RWPE1 (cell line): ENCODE results near the gene GSG1L2.

Source experiments
- CTCF ChIA-PET: fragments of 350-600 bp; sonication (Branson Sonifier 250); formaldehyde crosslinking; extraction: SDS; loops from one replicate; lab custom pipeline; 2021; lab: Yijun Ruan, JAX
- POLR2A ChIA-PET: fragments of 400-600 bp; formaldehyde crosslinking; extraction: SDS; loops from one replicate; lab custom pipeline; 2020; ENCODE audit warnings: antibody characterized with exemption; ENCODE audit not compliant: low non-redundant PET; lab: Yijun Ruan, JAX
- DNase-seq: peaks from one replicate; pipeline ENCODE4 v3.0.0; 2012; ENCODE audit warnings: low spot score
- H3K27ac ChIP-seq: fragments of 450-650 bp; 2 replicates; pipeline ENCODE4 v1.5.1; 2017
- CTCF ChIP-seq: fragments of 450-650 bp; conservative IDR thresholded peaks from 2 replicates; pipeline ENCODE4 v1.5.1; 2017; ENCODE audit warnings: low read depth, mild to moderate bottlenecking

Gene GSG1L2

GRCh38 chr17:9859781-9860180 is 37.9 kb upstream of the GSG1L2 start:
- DNase-seq: no peak
- no peak for TF ChIP-seq CTCF
- POLR2A ChIA-PET: no interaction called here
- CTCF ChIA-PET: no interaction called here
- no peak overlapping the region for H3K27ac ChIP-seq

GRCh38 chr17:9855036-9855435 is 33.2 kb upstream of the GSG1L2 start:
- ChIA-PET CTCF (no interaction called here), POLR2A (no interaction called here)
- no peak overlapping the region for H3K27ac ChIP-seq
- TF ChIP-seq CTCF: no peak
- DNase-seq: no peak

- H3K27ac ChIP-seq: no peak overlapping the region
- no peak for TF ChIP-seq CTCF
- ChIA-PET POLR2A (no interaction called here), CTCF (no interaction called here)
- no peak for DNase-seq
Observed at GRCh38 chr17:9854255-9854654, 32.4 kb upstream of the GSG1L2 start.

GRCh38 chr17:9850151-9850550 is 28.3 kb upstream of the GSG1L2 start:
- ChIA-PET POLR2A (no interaction called here), CTCF (interaction anchor here (0.7 kb wide), 1 partner anchor 28 kb away, joined by 3 read pairs; no protein-coding TSS in a partner anchor)
- DNase-seq: no peak
- no peak overlapping the region for H3K27ac ChIP-seq
- no peak for TF ChIP-seq CTCF

- ChIA-PET CTCF (no interaction called here), POLR2A (no interaction called here)
- no peak overlapping the region for H3K27ac ChIP-seq
- no peak for TF ChIP-seq CTCF
- DNase-seq: no peak
Observed at GRCh38 chr17:9845306-9845705, 23.4 kb upstream of the GSG1L2 start.

- ChIA-PET POLR2A (no interaction called here), CTCF (no interaction called here)
- no peak for DNase-seq
- no peak overlapping the region for H3K27ac ChIP-seq
- no peak for TF ChIP-seq CTCF
Observed at GRCh38 chr17:9844153-9844552, 22.3 kb upstream of the GSG1L2 start.
